Epidermal melanocyte (primary cell): ENCODE results near the gene CT45A6.
"Not testable (repeated sequence)": the region's sequence is repeated elsewhere in the genome, so short reads cannot be mapped to it uniquely, and the experiment has no call there.

Source experiments
- DNase-seq: peaks from one replicate; pipeline ENCODE4 v3.0.0; 2011; ENCODE audit warnings: low spot score; ENCODE audit not compliant: insufficient read length

CT45A6 gene

DNA sequence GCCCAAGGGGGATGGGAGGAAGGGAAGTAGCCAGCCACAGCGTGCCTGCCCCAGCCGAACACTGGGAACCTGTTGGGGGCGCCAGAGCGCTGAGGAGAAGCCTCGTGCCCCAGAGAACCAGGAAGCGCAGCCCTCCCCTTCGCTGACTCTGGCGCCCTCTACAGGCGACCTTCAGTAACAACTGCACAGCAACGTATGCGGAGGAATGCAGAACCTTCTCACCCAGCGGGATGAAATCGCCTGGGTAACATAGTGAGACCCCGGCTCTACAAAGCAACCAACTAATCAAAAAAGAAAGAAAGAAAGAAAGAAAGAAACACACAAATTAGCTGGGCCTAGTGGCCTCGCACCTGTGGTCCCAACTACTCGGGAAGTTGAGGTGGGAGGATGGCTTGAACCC, at the start of gene CT45A6:
Gene CT45A6 (minus strand): TSS at position 101 of the 400 bp plus-strand sequence. CDS start 3,794 bp downstream, outside the sequence.
- DNase-seq: not testable (repeated sequence)

- DNase-seq: not testable (repeated sequence)
Measured at GRCh38 chrX:135837180-135837579, 34.6 kb upstream of the CT45A6 start, which contains the start of gene CT45A7. Gene CT45A7, minus strand, starts transcription at chrX:135837280. Its CDS starts 3,747 bp downstream, at chrX:135833533.

DNA sequence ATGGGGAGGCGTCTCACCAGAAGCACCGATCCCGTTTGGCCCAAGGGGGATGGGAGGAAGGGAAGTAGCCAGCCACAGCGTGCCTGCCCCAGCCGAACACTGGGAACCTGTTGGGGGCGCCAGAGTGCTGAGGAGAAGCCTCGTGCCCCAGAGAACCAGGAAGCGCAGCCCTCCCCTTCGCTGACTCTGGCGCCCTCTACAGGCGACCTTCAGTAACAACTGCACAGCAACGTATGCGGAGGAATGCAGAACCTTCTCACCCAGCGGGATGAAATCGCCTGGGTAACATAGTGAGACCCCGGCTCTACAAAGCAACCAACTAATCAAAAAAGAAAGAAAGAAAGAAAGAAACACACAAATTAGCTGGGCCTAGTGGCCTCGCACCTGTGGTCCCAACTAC, 17.3 kb upstream of the CT45A6 start, which contains the start of gene CT45A2:
Gene CT45A2 (minus strand): TSS at position 101 of the 400 bp plus-strand sequence. CDS start 3,747 bp downstream, outside the sequence.
- not testable (repeated sequence) for DNase-seq

DNA sequence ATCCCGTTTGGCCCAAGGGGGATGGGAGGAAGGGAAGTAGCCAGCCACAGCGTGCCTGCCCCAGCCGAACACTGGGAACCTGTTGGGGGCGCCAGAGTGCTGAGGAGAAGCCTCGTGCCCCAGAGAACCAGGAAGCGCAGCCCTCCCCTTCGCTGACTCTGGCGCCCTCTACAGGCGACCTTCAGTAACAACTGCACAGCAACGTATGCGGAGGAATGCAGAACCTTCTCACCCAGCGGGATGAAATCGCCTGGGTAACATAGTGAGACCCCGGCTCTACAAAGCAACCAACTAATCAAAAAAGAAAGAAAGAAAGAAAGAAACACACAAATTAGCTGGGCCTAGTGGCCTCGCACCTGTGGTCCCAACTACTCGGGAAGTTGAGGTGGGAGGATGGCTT, 17.2 kb downstream of the CT45A6 start, which contains the start of gene CT45A5:
Gene CT45A5 (minus strand): TSS at position 101 of the 400 bp plus-strand sequence. CDS start 3,774 bp downstream, outside the sequence.
- DNase-seq: not testable (repeated sequence)

DNA sequence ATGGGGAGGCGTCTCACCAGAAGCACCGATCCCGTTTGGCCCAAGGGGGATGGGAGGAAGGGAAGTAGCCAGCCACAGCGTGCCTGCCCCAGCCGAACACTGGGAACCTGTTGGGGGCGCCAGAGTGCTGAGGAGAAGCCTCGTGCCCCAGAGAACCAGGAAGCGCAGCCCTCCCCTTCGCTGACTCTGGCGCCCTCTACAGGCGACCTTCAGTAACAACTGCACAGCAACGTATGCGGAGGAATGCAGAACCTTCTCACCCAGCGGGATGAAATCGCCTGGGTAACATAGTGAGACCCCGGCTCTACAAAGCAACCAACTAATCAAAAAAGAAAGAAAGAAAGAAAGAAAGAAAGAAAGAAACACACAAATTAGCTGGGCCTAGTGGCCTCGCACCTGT, 34.5 kb downstream of the CT45A6 start, which contains the start of gene CT45A3:
Gene CT45A3 (minus strand): TSS at position 101 of the 400 bp plus-strand sequence. CDS start 3,747 bp downstream, outside the sequence.
- DNase-seq: not testable (repeated sequence)

DNA sequence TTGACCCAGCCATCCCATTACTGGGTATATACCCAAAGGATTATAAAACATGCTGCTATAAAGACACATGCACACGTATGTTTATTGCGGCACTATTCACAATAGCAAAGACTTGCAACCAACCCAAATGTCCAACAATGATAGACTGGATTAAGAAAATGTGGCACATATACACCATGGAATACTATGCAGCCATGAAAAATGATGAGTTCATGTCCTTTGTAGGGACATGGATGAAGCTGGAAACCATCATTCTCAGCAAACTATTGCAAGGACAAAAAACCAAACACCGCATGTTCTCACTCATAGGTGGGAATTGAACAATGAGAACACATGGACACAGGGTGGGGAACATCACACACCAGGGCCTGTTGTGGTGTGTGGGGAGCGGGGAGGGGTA, 57.8 kb downstream of the CT45A6 start:
- DNase-seq: not testable (repeated sequence)
